HepG2 (cell line): Measurements from ENCODE around the gene CSK. TPM values are rescaled to one million over a fixed set of nuclear protein-coding genes. Genes with fewer than 3 reads are reported as not detected.

ENCODE experiments used
- ATAC-seq: fragments of 200-7000 bp; cut with Tn5 transposase; 3 replicates; pipeline ENCODE4 v1.9.1; 2020; ENCODE audit warnings: mild to moderate bottlenecking, moderate library complexity
- BruUV-seq: library from RNA; stranded (reverse); fragments of 400-500 nt; replicated peaks from 2 replicates; lab custom pipeline; 2021; lab: Mats Ljungman, UMichigan
- CTCF ChIA-PET: fragments of 300-600 bp; formaldehyde crosslinking; extraction: SDS; loops from one replicate; lab custom pipeline; 2021; ENCODE audit warnings: low total read pairs, inconsistent platforms, low intra/inter-chr PET ratio; lab: Yijun Ruan, JAX
- POLR2A ChIA-PET: fragments of 350-600 bp; sonication (Branson Sonifier 250); formaldehyde crosslinking; loops from one replicate; lab custom pipeline; 2020; ENCODE audit warnings: antibody characterized with exemption, inconsistent platforms; lab: Yijun Ruan, JAX
- DNase-seq: peaks from one replicate; pipeline ENCODE4 v3.0.0-alpha.2; 2015; ENCODE audit warnings: low spot score
- FAIRE-seq: peaks from 3 replicates; lab custom pipeline; 2011; peaks lifted over from hg19 to GRCh38; lab: Jason Lieb, UNC
- H2AFZ ChIP-seq: one replicate; pipeline ENCODE4 v1.6.1; 2011; ENCODE audit warnings: low read length, inconsistent platforms
- H3K27ac ChIP-seq: fragments of 300-600 bp; 3 replicates; pipeline ENCODE4 v1.8.0; 2011; ENCODE audit warnings: mixed run types, mild to moderate bottlenecking, mixed read lengths, low read length, inconsistent platforms; ENCODE audit not compliant: insufficient read depth; ENCODE audit errors: extremely low read length
- H3K27me3 ChIP-seq, 2 experiments: fragments of 200-600 bp in 1 of 2; 2 replicates in 1 of 2; 3 replicates in 1 of 2; pipeline versions ENCODE4 v1.6.0 to v1.8.0; 2011; ENCODE audit warnings: low read length in 2 of 2, mild to moderate bottlenecking in 2 of 2, moderate library complexity in 2 of 2, inconsistent platforms in 1 of 2; ENCODE audit not compliant: insufficient read depth in 2 of 2, control insufficient read depth in 1 of 2
- H3K36me3 ChIP-seq, 2 experiments: fragments of 200-600 bp in 1 of 2; replicated peaks in 1 of 2; 2 replicates in 1 of 2; 3 replicates in 1 of 2; pipeline versions ENCODE4 v1.5.1 to v1.8.0; 2011; ENCODE audit warnings: low read length in 2 of 2, inconsistent platforms in 1 of 2; ENCODE audit not compliant: insufficient read depth in 2 of 2, control insufficient read depth in 1 of 2
- H3K4me1 ChIP-seq: 2 replicates; pipeline ENCODE4 v1.5.1; 2012; ENCODE audit warnings: low read length, inconsistent platforms; ENCODE audit not compliant: insufficient read depth
- H3K4me2 ChIP-seq: 2 replicates; pipeline ENCODE4 v1.6.0; 2011; ENCODE audit warnings: low read depth, low read length, inconsistent platforms
- H3K4me3 ChIP-seq, 3 experiments: fragments of 200-600 bp in 1 of 3; sonication (generic), shearing (Covaris generic) in 1 of 3; replicated peaks in 1 of 3; 2 replicates each; pipeline ENCODE4 v1.5.1; 2011 to 2016; ENCODE audit warnings: low read length in 3 of 3, inconsistent platforms in 2 of 3, low read depth in 2 of 3, mild to moderate bottlenecking in 2 of 3, control low read depth in 1 of 3, mixed read lengths in 1 of 3; ENCODE audit not compliant: insufficient read depth in 1 of 3
- H3K79me2 ChIP-seq: one replicate; pipeline ENCODE4 v1.6.1; 2011; ENCODE audit warnings: low read length, inconsistent platforms; ENCODE audit not compliant: insufficient read depth
- H3K9ac ChIP-seq: 2 replicates; pipeline ENCODE4 v1.6.0; 2011; ENCODE audit warnings: mild to moderate bottlenecking, low read depth, low read length, inconsistent platforms; ENCODE audit not compliant: insufficient read depth
- H3K9me3 ChIP-seq: 2 replicates; pipeline ENCODE4 v1.5.1; 2012; ENCODE audit warnings: mild to moderate bottlenecking, low read length
- H4K20me1 ChIP-seq: 2 replicates; pipeline ENCODE4 v1.6.0; 2011; ENCODE audit warnings: inconsistent platforms, mild to moderate bottlenecking, low read length, moderate library complexity; ENCODE audit not compliant: insufficient read depth
- AKNA ChIP-seq: sonication (generic); formaldehyde crosslinking; IDR thresholded peaks from 2 replicates; pipeline ENCODE4 v1.4.0; 2020; ENCODE audit warnings: missing genetic modification reagents, borderline replicate concordance
- CAMTA2 ChIP-seq: sonication (generic); formaldehyde crosslinking; IDR thresholded peaks from 2 replicates; pipeline ENCODE4 v1.4.0; 2020; ENCODE audit warnings: mild to moderate bottlenecking, missing genetic modification reagents, borderline replicate concordance
- HNRNPL ChIP-seq: fragments of 200-400 bp; formaldehyde crosslinking; IDR thresholded peaks from 2 replicates; pipeline ENCODE4 v1.6.1; 2017; ENCODE audit warnings: mild to moderate bottlenecking, low read depth, low read length
- KAT2B ChIP-seq: fragments of 150-350 bp; IDR thresholded peaks from 2 replicates; pipeline ENCODE4 v1.6.1; 2014; ENCODE audit warnings: low read depth, low read length, borderline replicate concordance
- KDM5A ChIP-seq: fragments of 200-600 bp; sonication (generic); IDR thresholded peaks from 2 replicates; pipeline ENCODE4 v1.7.0; 2018; ENCODE audit warnings: antibody characterized with exemption, mild to moderate bottlenecking, low read length, borderline replicate concordance
- MATR3 ChIP-seq: sonication (generic); formaldehyde crosslinking; IDR thresholded peaks from 2 replicates; pipeline ENCODE4 v1.4.0; 2020; ENCODE audit warnings: missing genetic modification reagents
- MED1 ChIP-seq: sonication (generic); formaldehyde crosslinking; IDR thresholded peaks from 2 replicates; pipeline ENCODE4 v1.4.0; 2020; ENCODE audit warnings: missing genetic modification reagents
- SMARCE1 ChIP-seq: fragments of 450-650 bp; IDR thresholded peaks from 2 replicates; pipeline ENCODE4 v1.6.1; 2017; ENCODE audit warnings: borderline replicate concordance
- TBX2 ChIP-seq: sonication (generic); formaldehyde crosslinking; IDR thresholded peaks from 2 replicates; pipeline ENCODE4 v1.5.0; 2020; ENCODE audit warnings: missing genetic modification reagents, mild to moderate bottlenecking, borderline replicate concordance
- ZBTB4 ChIP-seq: sonication (generic); formaldehyde crosslinking; IDR thresholded peaks from 2 replicates; pipeline ENCODE4 v1.4.0; 2020; ENCODE audit warnings: missing genetic modification reagents, mild to moderate bottlenecking, borderline replicate concordance
- ZNF431 ChIP-seq: sonication (generic); formaldehyde crosslinking; IDR thresholded peaks from 2 replicates; pipeline ENCODE4 v1.9.0; 2022; ENCODE audit warnings: missing genetic modification reagents, low read depth, mild to moderate bottlenecking, borderline replicate concordance
- ZNF558 ChIP-seq: sonication (generic); formaldehyde crosslinking; IDR thresholded peaks from 2 replicates; pipeline ENCODE4 v1.9.0; 2022; ENCODE audit warnings: mild to moderate bottlenecking, missing genetic modification reagents, borderline replicate concordance
- ZNF614 ChIP-seq: IDR thresholded peaks from 2 replicates; pipeline ENCODE4 v1.6.1; 2018; ENCODE audit warnings: missing biosample characterization, missing genetic modification reagents, inconsistent platforms, borderline replicate concordance
- ZNF766 ChIP-seq: sonication (generic); formaldehyde crosslinking; IDR thresholded peaks from 2 replicates; pipeline ENCODE4 v1.5.0; 2020; ENCODE audit warnings: missing genetic modification reagents, borderline replicate concordance
- WGBS: methylation state at CpG from one replicate; pipeline ENCODE4 v1.1.6; 2017; ENCODE audit warnings: low lambda C conversion rate; 5-methylcytosine and 5-hydroxymethylcytosine counted together
- in situ Hi-C: cut with HindIII; loops from 2 replicates; pipeline ENCODE4 v1.10.0; 2017; ENCODE audit warnings: low pct_unique_long_range_greater_than_20kb; ENCODE audit not compliant: extremely low pct_ligation_motif_present
- intact Hi-C: fragments of 100-400 bp; cut with micrococcal nuclease; formaldehyde crosslinking; loops from one replicate; pipeline ENCODE4 v1.10.0; 2022; ENCODE audit not compliant: unreplicated experiment
- polyA plus RNA-seq, 8 experiments: library from polyadenylated mRNA; depleted of rRNA in 3 of 8; stranded (reverse) in 7 of 8; unstranded in 1 of 8; fragments of >200 nt; fragmentation: Illumina TruSeq in 4 of 8; extraction: Trizol in 4 of 8; gene quantifications; 2 replicates each; pipeline versions ENCODE4 v1.2.1 to v1.2.3, GENCODE V29; 2011 to 2016; ENCODE audit warnings: low read depth in 4 of 8, missing spikeins in 1 of 8, mixed read lengths in 1 of 8; ENCODE audit not compliant: insufficient read depth in 1 of 8
- total RNA-seq, 5 experiments: library from RNA; depleted of rRNA; stranded (reverse); fragments of >200 nt; fragmentation: Illumina TruSeq; extraction: Trizol; gene quantifications; 2 replicates each; pipeline ENCODE4 v1.2.3, GENCODE V29; 2016; ENCODE audit warnings: low read depth in 1 of 5

The CSK gene
- total and polyA plus RNA-seq, 2 of the 13 experiments (the other 11 are each of a cell fraction or from before 2014, with no cell fraction given), result 12.5 to 21.3 TPM

GRCh38 chr15:74824976-74825375 lies 43.1 kb downstream of the CSK start (continued):
- TF ChIP-seq ZBTB4 (no peak), ZNF614 (CRISPR knock-in tag) (no peak), ZNF431 (no peak), KAT2B (no peak)

- in situ Hi-C loops (no loop called here), intact Hi-C loops (no loop called here)
- Histone ChIP-seq H2AFZ (no peak overlapping the region), H4K20me1 (no peaks in the 10 kb centered on the region; the same call in 1 of the 2 replicates), H3K4me3 (no peak overlapping the region), H3K9ac (no peak overlapping the region), H3K9me3 (no peaks in the 10 kb centered on the region), H3K27ac (no peak overlapping the region), H3K27me3 (peaks cover 5 to 59% of the 10 kb centered on the region in 2 experiments; a peak in 4 of 5 replicates), H3K79me2 (no peaks in the 10 kb centered on the region), H3K4me2 (no peak overlapping the region), H3K4me1 (no peaks in the 10 kb centered on the region), H3K36me3 (no peaks in the 10 kb centered on the region)
- ATAC-seq (0 out of 3 replicates have a peak, but pooled peaks have one; percentile 13), DNase-seq (no peak), FAIRE-seq (no peak)
- BruUV-seq, result no TSS peak
- CTCF ChIA-PET, result no interaction called here
- POLR2A ChIA-PET, result no interaction called here
- 51% methylated on average over 6 of the region's 10 CpGs for WGBS
- no peak for TF ChIP-seq MATR3 (CRISPR knock-in tag)
- no peak for TF ChIP-seq ZNF766 (CRISPR knock-in tag)
- no peak for TF ChIP-seq KDM5A
- no peak for TF ChIP-seq SMARCE1
- TF ChIP-seq MED1 (CRISPR knock-in tag), result no peak
- TF ChIP-seq CAMTA2 (CRISPR knock-in tag), result no peak
- TF ChIP-seq AKNA (CRISPR knock-in tag), result no peak
- no peak for TF ChIP-seq TBX2
- TF ChIP-seq HNRNPL, result no peak
- no peak for TF ChIP-seq ZNF558
Observed at GRCh38 chr15:74825866-74826265, 44.0 kb downstream of the CSK start.
